Activated T-helper 1 cell treated with anti-CD3 and anti-CD28 coated beads, Interleukin-12 subunit alpha, Interleukin-12 subunit beta, Interleukin-2, Interleukin-4 antibody, amounts not matched to agents 30 ng/mL and 10 ng/mL and 1 ng/mL, durations not matched to agents 14 hours and 24 hours and 36 hours (primary cell): ENCODE measurements around the gene PCDH20. TPM values are rescaled to one million over a fixed set of nuclear protein-coding genes. Genes with fewer than 3 reads are reported as not detected.

Experiments
- DNase-seq: peaks from one replicate; pipeline ENCODE4 v3.0.0; 2021; ENCODE audit warnings: low spot score
- H3K27ac Mint-ChIP-seq: one replicate; pipeline ENCODE4 v1.8.0; 2021; ENCODE audit warnings: mild to moderate bottlenecking, mixed read lengths
- H3K27me3 Mint-ChIP-seq: one replicate; pipeline ENCODE4 v1.8.0; 2022; ENCODE audit warnings: mild to moderate bottlenecking, moderate library complexity, mixed read lengths; ENCODE audit not compliant: insufficient read depth
- H3K36me3 Mint-ChIP-seq: one replicate; pipeline ENCODE4 v1.8.0; 2021; ENCODE audit warnings: low read depth, mixed read lengths
- H3K4me1 Mint-ChIP-seq: one replicate; pipeline ENCODE4 v1.8.0; 2021; ENCODE audit warnings: low read depth, mixed read lengths
- H3K4me3 Mint-ChIP-seq: one replicate; pipeline ENCODE4 v1.8.0; 2021; ENCODE audit warnings: mild to moderate bottlenecking, moderate library complexity, mixed read lengths
- H3K9me3 Mint-ChIP-seq: one replicate; pipeline ENCODE4 v1.8.0; 2021; ENCODE audit warnings: mixed read lengths
- intact Hi-C: fragments of 100-400 bp; cut with micrococcal nuclease; formaldehyde crosslinking; loops from one replicate; pipeline ENCODE4 v1.15.1; 2024
- total RNA-seq: library from RNA; stranded (reverse); gene quantifications from 2 replicates; pipeline ENCODE4 v1.2.3, GENCODE V29; 2022

The PCDH20 gene, protein sequence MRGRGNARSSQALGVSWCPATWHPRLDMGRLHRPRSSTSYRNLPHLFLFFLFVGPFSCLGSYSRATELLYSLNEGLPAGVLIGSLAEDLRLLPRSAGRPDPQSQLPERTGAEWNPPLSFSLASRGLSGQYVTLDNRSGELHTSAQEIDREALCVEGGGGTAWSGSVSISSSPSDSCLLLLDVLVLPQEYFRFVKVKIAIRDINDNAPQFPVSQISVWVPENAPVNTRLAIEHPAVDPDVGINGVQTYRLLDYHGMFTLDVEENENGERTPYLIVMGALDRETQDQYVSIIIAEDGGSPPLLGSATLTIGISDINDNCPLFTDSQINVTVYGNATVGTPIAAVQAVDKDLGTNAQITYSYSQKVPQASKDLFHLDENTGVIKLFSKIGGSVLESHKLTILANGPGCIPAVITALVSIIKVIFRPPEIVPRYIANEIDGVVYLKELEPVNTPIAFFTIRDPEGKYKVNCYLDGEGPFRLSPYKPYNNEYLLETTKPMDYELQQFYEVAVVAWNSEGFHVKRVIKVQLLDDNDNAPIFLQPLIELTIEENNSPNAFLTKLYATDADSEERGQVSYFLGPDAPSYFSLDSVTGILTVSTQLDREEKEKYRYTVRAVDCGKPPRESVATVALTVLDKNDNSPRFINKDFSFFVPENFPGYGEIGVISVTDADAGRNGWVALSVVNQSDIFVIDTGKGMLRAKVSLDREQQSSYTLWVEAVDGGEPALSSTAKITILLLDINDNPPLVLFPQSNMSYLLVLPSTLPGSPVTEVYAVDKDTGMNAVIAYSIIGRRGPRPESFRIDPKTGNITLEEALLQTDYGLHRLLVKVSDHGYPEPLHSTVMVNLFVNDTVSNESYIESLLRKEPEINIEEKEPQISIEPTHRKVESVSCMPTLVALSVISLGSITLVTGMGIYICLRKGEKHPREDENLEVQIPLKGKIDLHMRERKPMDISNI
- total RNA-seq: not detected in 2 replicates

DNA sequence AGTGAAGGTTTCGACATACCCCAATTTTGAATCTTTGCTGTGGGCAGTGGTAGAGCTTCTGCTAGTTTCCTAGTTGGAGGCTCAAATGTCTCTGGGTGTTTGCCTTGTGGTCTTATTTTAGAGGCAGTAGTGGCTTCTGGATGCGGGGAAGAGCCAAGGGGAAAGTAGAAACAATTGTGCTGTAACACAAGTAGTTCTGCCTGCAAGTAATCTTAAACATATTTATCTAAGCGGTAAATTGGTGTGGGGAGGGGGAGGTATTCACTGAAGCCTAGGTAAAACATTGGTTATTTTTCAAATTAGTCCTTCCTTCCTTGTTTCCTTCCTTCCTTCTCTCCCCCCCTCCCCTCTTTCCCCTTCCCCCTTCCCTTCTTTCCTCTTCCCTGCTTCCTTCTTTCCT, at the start of gene PCDH20:
Gene PCDH20 (minus strand): TSS at position 101 of the 400 bp plus-strand sequence. CDS start 691 bp downstream, outside the sequence.
- intact Hi-C loops: loop anchor here (10.0 kb wide), 1 partner anchor 941 kb away; no protein-coding TSS in a partner anchor
- Mint-ChIP-seq H3K4me3 (no peak within 1 kb of the TSS), H3K36me3 (no peaks in the 10 kb centered on the region), H3K27ac (no peak within 1 kb of the TSS), H3K27me3 (peaks cover 25% of the 10 kb centered on the region), H3K4me1 (no peaks in the 10 kb centered on the region), H3K9me3 (no peaks in the 10 kb centered on the region)
- no peak for DNase-seq

DNA sequence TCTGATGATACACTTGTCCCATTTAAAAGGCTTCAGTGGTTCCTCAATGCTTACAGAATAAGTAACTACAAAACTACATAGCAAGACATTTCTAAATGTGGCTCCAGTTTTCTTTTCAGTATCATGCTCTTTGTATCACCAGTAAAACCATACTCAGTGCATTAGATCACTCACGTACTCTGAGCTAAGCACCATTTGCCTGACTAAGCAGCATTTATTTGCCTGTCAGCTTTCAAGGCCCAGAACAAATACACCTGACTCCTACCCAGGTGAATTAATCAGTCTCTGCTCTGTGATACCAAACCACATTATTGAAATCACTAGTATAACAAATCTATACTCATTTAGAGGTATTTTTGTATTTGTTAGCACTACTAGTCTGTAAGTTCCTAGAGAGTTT, 47.4 kb upstream of the PCDH20 start:
- H3K27ac Mint-ChIP-seq: no peak overlapping the region
- H3K4me1 Mint-ChIP-seq: no peaks in the 10 kb centered on the region
- no peaks in the 10 kb centered on the region for H3K36me3 Mint-ChIP-seq
- H3K27me3 Mint-ChIP-seq: no peaks in the 10 kb centered on the region
- intact Hi-C loops: no loop called here
- DNase-seq: no peak
- no peak overlapping the region for H3K4me3 Mint-ChIP-seq
- H3K9me3 Mint-ChIP-seq: no peaks in the 10 kb centered on the region

DNA sequence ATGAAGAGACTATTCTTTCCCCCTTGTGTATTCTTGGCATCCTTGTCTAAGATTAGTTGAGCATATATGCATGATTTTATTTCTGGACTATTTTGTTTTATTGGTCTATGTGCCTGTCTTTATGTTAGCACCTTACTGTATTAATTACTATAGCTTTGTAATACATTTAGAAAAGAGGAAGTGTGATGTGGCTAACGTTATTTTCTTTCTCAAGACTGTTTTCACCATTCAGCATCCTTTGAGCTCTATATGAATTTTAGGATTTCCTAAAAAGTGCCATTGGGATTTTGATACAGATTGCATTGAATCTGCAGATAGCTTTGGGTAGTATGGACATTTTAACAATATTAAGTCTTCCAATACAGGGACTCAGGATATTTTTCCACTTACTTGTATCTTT, 37.5 kb upstream of the PCDH20 start:
- Mint-ChIP-seq H3K36me3 (no peaks in the 10 kb centered on the region), H3K27ac (no peak overlapping the region), H3K27me3 (no peaks in the 10 kb centered on the region), H3K4me1 (no peaks in the 10 kb centered on the region), H3K4me3 (no peak overlapping the region), H3K9me3 (peaks cover 3% of the 10 kb centered on the region)
- intact Hi-C loops: no loop called here
- DNase-seq: no peak

DNA sequence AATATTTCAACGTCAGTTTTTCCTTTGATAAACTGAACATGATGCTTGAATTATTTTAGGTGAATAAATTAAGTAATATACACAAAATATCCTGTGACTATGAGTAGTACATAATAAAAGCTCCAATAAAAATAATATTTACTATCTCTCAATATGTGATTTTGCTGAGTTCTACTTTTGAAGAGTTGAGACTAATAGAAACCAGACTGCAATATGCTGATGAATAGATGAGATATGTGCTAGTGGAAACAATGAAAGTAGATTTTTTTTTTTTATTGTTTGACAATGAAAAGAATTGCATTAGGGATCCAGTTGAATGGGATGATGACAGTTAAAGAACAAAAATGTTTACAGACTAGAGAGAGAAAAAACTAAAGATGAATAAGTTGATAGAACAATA, 16.4 kb upstream of the PCDH20 start:
- no peak overlapping the region for H3K27ac Mint-ChIP-seq
- H3K36me3 Mint-ChIP-seq: no peaks in the 10 kb centered on the region
- H3K27me3 Mint-ChIP-seq: no peaks in the 10 kb centered on the region
- peaks cover under 1% of the 10 kb centered on the region for H3K9me3 Mint-ChIP-seq
- no peaks in the 10 kb centered on the region for H3K4me1 Mint-ChIP-seq
- no peak for DNase-seq
- H3K4me3 Mint-ChIP-seq: no peak overlapping the region
- intact Hi-C loops: no loop called here

DNA sequence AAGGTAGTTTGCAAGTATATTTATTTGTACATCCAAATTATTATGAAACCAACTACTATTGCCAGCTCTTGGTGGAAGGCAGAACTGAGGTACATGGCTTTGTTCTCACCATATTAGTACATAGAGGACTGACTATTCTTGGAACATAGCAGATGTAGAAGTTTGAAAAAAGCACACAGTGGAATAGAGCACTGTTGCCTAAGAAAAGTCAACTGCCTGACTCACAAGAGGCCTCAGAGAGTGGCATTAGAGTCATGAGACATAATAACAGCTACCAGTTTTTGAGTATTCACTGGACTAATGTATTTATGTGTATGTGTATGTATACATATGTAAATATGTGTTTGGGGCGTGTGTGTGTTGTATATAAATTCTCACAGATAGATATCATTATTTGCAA, 8.3 kb upstream of the PCDH20 start:
- H3K36me3 Mint-ChIP-seq: no peaks in the 10 kb centered on the region
- no peak for DNase-seq
- no peaks in the 10 kb centered on the region for H3K4me1 Mint-ChIP-seq
- H3K4me3 Mint-ChIP-seq: no peak overlapping the region
- no peak overlapping the region for H3K27ac Mint-ChIP-seq
- intact Hi-C loops: no loop called here
- H3K9me3 Mint-ChIP-seq: no peaks in the 10 kb centered on the region
- H3K27me3 Mint-ChIP-seq: no peaks in the 10 kb centered on the region

DNA sequence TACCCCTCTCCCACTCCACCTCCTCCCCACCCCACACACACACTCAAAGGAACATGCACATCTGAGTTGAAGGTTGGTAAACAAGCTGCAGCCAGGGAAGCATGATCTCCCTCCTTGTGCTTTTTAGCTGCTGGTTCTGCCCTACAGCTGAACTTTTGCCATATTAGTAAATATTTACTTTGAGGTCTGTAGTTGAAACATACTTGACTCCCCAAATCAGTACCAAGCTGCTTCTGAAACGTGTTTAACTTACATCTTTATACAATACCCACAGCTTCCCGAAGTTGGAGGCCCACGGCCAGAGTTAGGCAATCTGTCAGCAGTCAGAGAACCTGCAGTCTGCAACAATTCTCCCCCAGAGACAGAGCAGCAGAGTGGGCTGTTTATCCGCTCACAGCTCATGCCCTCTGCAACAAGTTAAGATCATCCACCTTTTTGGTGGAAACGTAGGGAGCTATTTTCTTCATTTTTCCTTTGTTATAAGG, 1.5 kb upstream of the PCDH20 start:
- Mint-ChIP-seq H3K27ac (no peak overlapping the region), H3K4me3 (no peak overlapping the region), H3K9me3 (no peaks in the 10 kb centered on the region), H3K36me3 (no peaks in the 10 kb centered on the region), H3K27me3 (peaks cover 25% of the 10 kb centered on the region), H3K4me1 (no peaks in the 10 kb centered on the region)
- no peak for DNase-seq
- intact Hi-C loops: loop anchor here (10.0 kb wide), 1 partner anchor 942 kb away; no protein-coding TSS in a partner anchor

DNA sequence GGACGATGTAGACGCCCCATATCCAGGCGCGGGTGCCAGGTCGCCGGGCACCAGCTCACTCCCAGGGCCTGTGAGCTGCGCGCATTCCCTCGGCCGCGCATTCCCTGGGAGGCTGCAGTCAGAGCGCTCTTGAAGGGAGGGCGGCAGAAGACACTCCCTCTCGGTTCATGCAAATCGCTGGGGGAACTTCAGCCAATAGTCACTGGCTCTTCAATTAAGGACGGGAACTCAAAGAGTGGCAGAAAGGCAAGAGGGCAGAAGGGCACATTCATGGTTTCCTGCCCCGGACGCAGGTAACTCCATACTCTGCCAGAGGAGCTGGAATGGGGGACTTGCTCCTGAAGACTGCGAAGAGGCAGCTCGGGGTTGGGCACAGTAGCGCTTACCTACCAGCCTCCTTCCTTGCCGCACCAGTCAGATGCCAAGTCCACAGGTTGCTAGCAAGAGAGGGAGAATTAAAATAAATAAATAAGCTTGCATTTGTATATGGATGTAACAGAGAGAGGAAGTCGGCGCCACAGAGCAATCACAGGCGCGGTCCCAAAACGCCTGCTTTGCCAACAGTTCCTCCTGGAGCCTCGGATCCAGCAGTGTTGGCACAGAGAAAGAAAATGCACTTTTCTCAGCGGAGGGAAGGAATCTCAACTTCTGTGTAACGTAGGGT, 459 bp downstream of the PCDH20 start:
- no peak for DNase-seq
- no peaks in the 10 kb centered on the region for H3K36me3 Mint-ChIP-seq
- no peak overlapping the region for H3K27ac Mint-ChIP-seq
- peaks cover 25% of the 10 kb centered on the region for H3K27me3 Mint-ChIP-seq
- no peak overlapping the region for H3K4me3 Mint-ChIP-seq
- intact Hi-C loops: loop anchor here (10.0 kb wide), 1 partner anchor 940 kb away; no protein-coding TSS in a partner anchor
- no peaks in the 10 kb centered on the region for H3K4me1 Mint-ChIP-seq
- no peaks in the 10 kb centered on the region for H3K9me3 Mint-ChIP-seq

DNA sequence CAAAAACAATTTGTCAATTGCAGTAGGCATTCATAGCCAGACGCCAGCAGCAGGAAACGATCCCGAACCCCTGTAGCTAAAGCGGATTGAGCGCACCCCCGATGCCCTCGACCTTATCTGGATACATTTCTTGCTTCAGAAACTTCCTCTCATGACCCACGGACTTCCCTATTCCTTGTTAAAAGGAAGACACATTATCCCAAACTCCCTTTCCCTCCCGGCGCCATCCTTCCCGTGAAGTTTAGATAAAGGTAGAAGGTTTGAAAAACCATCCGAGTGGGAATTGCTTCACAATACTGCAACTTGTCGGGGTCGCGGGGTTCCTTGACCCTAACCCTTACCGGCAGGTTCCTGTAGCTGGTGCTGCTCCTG, 977 bp downstream of the PCDH20 start:
- intact Hi-C loops: loop anchor here (5.0 to 10.0 kb wide), 2 partner anchors 787 to 940 kb away; no protein-coding TSS in a partner anchor

DNA sequence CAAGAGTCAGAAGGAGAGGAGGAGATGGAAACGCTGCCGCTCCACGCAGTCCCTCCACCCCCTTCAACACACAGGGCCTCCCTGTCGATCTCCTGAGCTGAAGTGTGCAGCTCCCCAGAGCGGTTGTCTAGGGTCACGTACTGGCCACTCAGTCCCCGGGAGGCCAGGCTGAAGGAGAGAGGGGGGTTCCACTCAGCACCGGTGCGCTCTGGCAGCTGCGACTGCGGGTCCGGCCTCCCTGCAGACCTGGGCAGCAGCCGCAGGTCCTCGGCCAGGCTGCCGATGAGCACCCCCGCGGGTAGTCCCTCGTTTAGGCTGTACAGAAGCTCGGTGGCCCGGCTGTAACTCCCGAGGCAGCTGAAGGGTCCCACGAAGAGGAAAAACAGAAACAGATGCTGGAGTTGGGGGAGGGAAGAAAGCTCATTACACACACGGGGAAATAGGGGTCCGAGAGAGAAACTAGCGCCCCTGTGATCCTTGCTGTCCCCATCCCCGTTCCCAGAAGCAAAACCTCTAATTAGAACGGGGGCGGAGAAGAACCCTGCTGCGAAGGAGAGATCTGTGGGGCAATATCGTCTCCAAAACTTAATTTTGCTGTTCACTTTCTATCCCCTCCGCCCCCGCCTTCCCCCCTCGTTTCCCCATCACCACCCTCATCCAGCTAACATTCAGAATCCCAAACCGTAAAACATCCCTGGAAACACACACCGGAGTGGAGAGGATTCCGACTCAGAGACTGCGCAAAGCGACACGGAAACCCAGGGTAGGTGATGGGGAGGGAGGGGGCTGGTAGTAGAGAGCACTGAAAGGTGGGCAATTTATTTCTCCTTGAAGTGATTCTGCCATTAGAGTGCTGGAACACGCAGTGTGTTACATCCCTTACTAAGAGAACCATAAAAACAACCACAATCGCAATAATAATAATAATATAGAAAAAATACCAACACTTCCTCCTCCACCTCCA, 1.8 kb downstream of the PCDH20 start:
- Mint-ChIP-seq H3K9me3 (no peaks in the 10 kb centered on the region), H3K27ac (no peak overlapping the region), H3K4me3 (no peak overlapping the region), H3K4me1 (no peaks in the 10 kb centered on the region), H3K36me3 (no peaks in the 10 kb centered on the region), H3K27me3 (peaks cover 25% of the 10 kb centered on the region)
- intact Hi-C loops: loop anchor here (5.0 to 10.0 kb wide), 2 partner anchors 787 to 939 kb away; no protein-coding TSS in a partner anchor
- DNase-seq: no peak

More for the DNA sequence above, 977 bp downstream of the PCDH20 start:
- Mint-ChIP-seq H3K9me3 (no peaks in the 10 kb centered on the region), H3K4me1 (no peaks in the 10 kb centered on the region), H3K4me3 (no peak overlapping the region), H3K36me3 (no peaks in the 10 kb centered on the region), H3K27ac (no peak overlapping the region), H3K27me3 (peaks cover 25% of the 10 kb centered on the region)
- no peak for DNase-seq

DNA sequence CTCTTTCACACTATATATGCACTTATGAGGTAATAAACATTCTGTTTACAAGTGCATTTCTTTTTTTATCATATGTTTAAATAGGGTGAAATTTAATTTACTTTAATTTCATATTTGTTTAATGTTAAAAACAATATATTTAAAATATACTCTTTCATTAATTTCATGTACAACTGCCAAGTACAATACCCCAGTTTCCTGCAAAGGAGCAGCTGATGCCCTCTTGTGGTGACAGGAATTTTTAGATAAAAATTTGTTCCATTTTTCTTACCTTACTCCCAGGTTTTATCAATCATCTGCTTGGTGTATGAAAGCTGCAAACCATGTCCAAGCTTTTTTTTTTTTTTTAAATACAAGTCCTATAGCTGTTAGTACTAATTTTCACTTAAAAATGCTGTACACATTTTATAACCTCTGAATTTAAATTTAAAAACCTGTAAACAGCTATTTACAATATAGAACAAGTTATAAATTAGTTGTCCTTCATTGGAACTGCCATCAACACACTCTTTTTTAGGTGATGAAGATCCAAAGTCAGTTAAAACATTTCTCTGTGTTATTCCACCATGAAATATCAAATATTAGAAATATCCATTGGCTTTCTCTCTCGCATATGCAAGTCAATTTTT, 4.9 kb downstream of the PCDH20 start:
- Mint-ChIP-seq H3K4me1 (no peaks in the 10 kb centered on the region), H3K4me3 (no peak overlapping the region), H3K27me3 (peaks cover 20% of the 10 kb centered on the region), H3K9me3 (no peaks in the 10 kb centered on the region), H3K36me3 (no peaks in the 10 kb centered on the region), H3K27ac (no peak overlapping the region)
- no peak for DNase-seq
- intact Hi-C loops: loop anchor here (5.0 to 10.0 kb wide), 2 partner anchors 783 to 936 kb away; no protein-coding TSS in a partner anchor

DNA sequence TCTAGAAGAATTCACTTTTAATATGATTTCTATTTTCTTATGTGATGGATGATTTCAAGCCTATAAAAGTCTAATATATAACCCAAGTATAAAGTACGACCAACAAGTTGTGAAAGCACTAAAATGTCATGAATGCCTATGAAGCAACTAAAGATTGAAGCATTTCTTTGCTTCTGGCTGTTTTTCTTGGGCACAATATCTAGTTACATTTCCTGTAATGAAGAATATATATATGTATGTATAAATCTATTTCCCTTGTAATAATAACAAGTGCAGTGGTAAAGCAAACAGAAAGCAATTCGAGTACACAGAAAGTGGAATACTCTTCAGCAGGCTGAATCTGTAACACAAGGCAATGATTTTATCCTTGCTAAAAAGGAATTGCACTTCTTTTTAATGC, 5.4 kb downstream of the PCDH20 start:
- Mint-ChIP-seq H3K27ac (no peak overlapping the region), H3K36me3 (no peaks in the 10 kb centered on the region), H3K27me3 (peaks cover 18% of the 10 kb centered on the region), H3K9me3 (no peaks in the 10 kb centered on the region), H3K4me3 (no peak overlapping the region), H3K4me1 (no peaks in the 10 kb centered on the region)
- intact Hi-C loops: loop anchor here (5.0 to 10.0 kb wide), 2 partner anchors 783 to 935 kb away; no protein-coding TSS in a partner anchor
- no peak for DNase-seq
